GM10266 (cell line): Measurements from ENCODE around the gene FIGN.

Experiments
- DNase-seq: peaks from one replicate; pipeline ENCODE4 v3.0.0; 2012; ENCODE audit errors: extremely low spot score
- TF ChIP-seq, protein P1 (sequence below): IDR thresholded peaks from 2 replicates; pipeline ENCODE4 v1.5.1; 2012; ENCODE audit warnings: mild to moderate bottlenecking, low read depth; ENCODE audit not compliant: control insufficient read depth, insufficient read depth; ENCODE audit errors: missing control alignments

Gene FIGN

DNA sequence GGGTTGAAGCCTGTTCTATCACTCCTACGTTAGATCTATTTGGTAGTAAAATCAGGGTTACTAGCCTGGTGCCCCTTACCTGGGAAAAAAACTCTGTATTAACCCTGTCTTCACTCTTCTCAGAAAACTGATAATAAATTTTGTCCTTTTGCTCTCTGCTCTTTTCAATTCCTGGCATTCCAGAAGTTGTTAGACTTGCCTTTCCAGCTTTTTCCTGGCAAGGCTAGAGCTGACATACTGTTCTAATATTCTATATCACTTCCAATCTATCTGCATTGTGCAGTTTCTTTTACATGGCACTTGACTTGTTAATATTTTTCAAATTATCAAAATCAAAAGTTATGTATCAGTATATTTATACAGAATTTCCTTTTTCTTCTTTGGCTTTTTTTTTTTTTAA is 162.2 kb downstream of the FIGN start:
- TF ChIP-seq, protein P1, sequence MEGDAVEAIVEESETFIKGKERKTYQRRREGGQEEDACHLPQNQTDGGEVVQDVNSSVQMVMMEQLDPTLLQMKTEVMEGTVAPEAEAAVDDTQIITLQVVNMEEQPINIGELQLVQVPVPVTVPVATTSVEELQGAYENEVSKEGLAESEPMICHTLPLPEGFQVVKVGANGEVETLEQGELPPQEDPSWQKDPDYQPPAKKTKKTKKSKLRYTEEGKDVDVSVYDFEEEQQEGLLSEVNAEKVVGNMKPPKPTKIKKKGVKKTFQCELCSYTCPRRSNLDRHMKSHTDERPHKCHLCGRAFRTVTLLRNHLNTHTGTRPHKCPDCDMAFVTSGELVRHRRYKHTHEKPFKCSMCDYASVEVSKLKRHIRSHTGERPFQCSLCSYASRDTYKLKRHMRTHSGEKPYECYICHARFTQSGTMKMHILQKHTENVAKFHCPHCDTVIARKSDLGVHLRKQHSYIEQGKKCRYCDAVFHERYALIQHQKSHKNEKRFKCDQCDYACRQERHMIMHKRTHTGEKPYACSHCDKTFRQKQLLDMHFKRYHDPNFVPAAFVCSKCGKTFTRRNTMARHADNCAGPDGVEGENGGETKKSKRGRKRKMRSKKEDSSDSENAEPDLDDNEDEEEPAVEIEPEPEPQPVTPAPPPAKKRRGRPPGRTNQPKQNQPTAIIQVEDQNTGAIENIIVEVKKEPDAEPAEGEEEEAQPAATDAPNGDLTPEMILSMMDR = no peak
- DNase-seq = no peak

DNA sequence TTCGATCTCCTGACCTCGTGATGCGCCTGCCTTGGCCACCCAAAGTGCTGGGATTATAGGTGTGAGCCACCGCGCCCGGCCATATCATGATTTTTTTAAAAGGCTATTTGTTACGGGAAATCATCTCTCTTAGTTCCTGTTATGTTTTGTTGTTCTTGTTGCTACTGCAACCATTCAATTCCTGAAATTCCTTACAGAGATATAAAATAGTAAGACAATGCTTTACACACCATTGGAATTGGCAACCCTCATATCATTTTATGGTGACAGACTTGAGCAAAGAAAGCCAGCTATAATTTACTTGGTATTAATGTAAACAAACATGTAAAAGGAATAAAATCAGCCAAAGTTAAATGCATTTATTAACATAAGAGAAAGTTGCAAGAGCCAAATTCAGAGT is 163.0 kb downstream of the FIGN start:
- TF ChIP-seq, protein P1 = no peak
- DNase-seq = no peak

DNA sequence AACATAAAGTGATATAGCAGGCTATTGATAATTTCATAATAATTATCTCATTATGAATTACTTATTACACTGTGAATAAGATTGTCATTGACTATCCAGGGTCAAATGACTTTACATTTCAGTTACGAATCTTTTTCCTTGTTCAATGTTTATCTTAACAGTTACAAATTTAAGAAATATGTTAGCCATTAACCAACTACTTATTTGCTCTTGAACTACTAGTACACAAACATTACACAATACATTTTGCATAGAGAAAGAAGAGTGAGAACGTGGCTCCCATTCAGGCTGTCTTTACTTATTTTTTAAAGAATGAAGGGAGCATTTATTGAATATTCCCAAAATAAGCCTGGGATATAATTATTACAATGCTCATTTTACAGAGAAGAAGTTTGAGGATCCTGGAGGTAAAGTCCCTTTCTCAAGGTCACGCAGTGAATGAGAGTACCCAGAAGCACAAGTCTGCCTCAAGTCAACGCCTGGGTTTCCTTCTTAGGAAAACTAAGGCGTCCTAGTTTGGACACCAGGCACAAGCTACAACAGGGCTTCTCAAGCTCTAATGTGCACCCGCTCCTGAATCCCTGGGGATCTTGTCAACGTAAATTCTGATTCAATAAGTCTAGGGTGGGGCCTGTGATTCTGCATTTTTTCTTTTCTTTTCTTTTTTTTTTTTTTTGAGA is 164.2 kb downstream of the FIGN start:
- TF ChIP-seq, protein P1 = no peak

GRCh38 chr2:163570391-163570790 is 165.4 kb downstream of the FIGN start:
- no peak for DNase-seq
- TF ChIP-seq, protein P1 = no peak

More for the DNA sequence above, 164.2 kb downstream of the FIGN start:
- DNase-seq = no peak

- TF ChIP-seq, protein P1 = no peak
Observed at GRCh38 chr2:163565192-163565591, 170.6 kb downstream of the FIGN start.

GRCh38 chr2:163564236-163564635 is 171.6 kb downstream of the FIGN start:
- TF ChIP-seq, protein P1 = no peak
- no peak for DNase-seq

More at GRCh38 chr2:163565192-163565591, 170.6 kb downstream of the FIGN start:
- no peak for DNase-seq

GRCh38 chr2:163563336-163563735 is 172.5 kb downstream of the FIGN start:
- TF ChIP-seq, protein P1 = no peak
- DNase-seq = no peak
